ENCODE results near the gene TEC. TPM values are rescaled to one million over a fixed set of nuclear protein-coding genes. Genes with fewer than 3 reads are reported as not detected.

TEC gene
- total and polyA plus RNA-seq, 2 of the 8 experiments (the other 6 are each of a cell fraction or from before 2014, with no cell fraction given), result 0.73 to 1.8 TPM

- TF ChIP-seq MAX (IDR thresholded peaks at IDR 0.05) (no peak), CBX8 (IDR thresholded peaks at IDR 0.05; ENCODE audit: borderline replicate concordance, low read depth, low read length) (no peak), SIX5 (IDR thresholded peaks at IDR 0.05; ENCODE audit: low read depth, low read length) (no peak), ZNF274 (IDR thresholded peaks at IDR 0.05; ENCODE audit: borderline replicate concordance, extremely low read depth, low read length) (no peak), PHF8 (conservative IDR thresholded peaks at IDR 0.05; ENCODE audit: low read depth, low read length) (no peak), JUND (IDR thresholded peaks at IDR 0.05; ENCODE audit: low read length) (no peak), RFX5 (IDR thresholded peaks at IDR 0.05; ENCODE audit: borderline replicate concordance, low read depth, low read length) (no peak), USF2 (IDR thresholded peaks at IDR 0.05; ENCODE audit: low read length) (no peak), KDM5A (IDR thresholded peaks at IDR 0.05; ENCODE audit: low read length) (no peak)
These were observed 112.4 kb downstream of the TEC start (continued) for GRCh38 chr4:48157271-48157670.

All from H1 (cell line).